CD14-positive monocyte (primary cell): Measurements from ENCODE around the gene TSPAN5. TPM values are rescaled to one million over a fixed set of nuclear protein-coding genes. Genes with fewer than 3 reads are reported as not detected.

Experiments used
- DNase-seq, 3 donors: peaks; one replicate each; pipeline ENCODE4 v3.0.0-alpha.2; 2011 to 2022
- H2AFZ ChIP-seq: 2 replicates; pipeline ENCODE4 v1.6.0; 2012; ENCODE audit warnings: mild to moderate bottlenecking, low read depth, low read length, inconsistent platforms; ENCODE audit not compliant: insufficient read depth, poor library complexity, severe bottlenecking
- H3K27ac ChIP-seq, 2 donors: 1 replicate in 1 of 2; 2 replicates in 1 of 2; pipeline ENCODE4 v1.5.1; 2012 to 2013; ENCODE audit warnings: low read length in 2 of 2, control low read depth in 1 of 2, inconsistent platforms in 1 of 2, low read depth in 1 of 2, mild to moderate bottlenecking in 1 of 2
- H3K27me3 ChIP-seq, 2 donors: one replicate each; pipeline versions ENCODE4 v1.6.0 to v1.6.1; 2011 to 2013; ENCODE audit warnings: low read length in 2 of 2; ENCODE audit not compliant: control insufficient read depth in 2 of 2, insufficient read depth in 2 of 2
- H3K36me3 ChIP-seq, 2 donors: replicated peaks in 1 of 2; 1 replicate in 1 of 2; 2 replicates in 1 of 2; pipeline versions ENCODE4 v1.5.1 to v1.6.1; 2012 to 2013; ENCODE audit warnings: low read length in 2 of 2, control low read depth in 1 of 2, inconsistent platforms in 1 of 2, mild to moderate bottlenecking in 1 of 2; ENCODE audit not compliant: insufficient read depth in 2 of 2, control insufficient read depth in 1 of 2
- H3K4me1 ChIP-seq, 2 donors: 1 replicate in 1 of 2; 2 replicates in 1 of 2; pipeline versions ENCODE4 v1.5.1 to v1.6.1; 2012 to 2013; ENCODE audit warnings: low read length in 2 of 2, control low read depth in 1 of 2, inconsistent platforms in 1 of 2, mild to moderate bottlenecking in 1 of 2, moderate library complexity in 1 of 2; ENCODE audit not compliant: insufficient read depth in 2 of 2, control insufficient read depth in 1 of 2
- H3K4me2 ChIP-seq: replicated peaks from 2 replicates; pipeline ENCODE3; 2012; ENCODE audit warnings: low read length, moderate library complexity, mild to moderate bottlenecking; ENCODE audit not compliant: poor library complexity, severe bottlenecking; ENCODE audit errors: extremely low read depth
- H3K4me3 ChIP-seq, 3 experiments: fragments of 200-600 bp in 1 of 3; sonication (generic) in 1 of 3; replicated peaks in 1 of 3; 1 replicate in 2 of 3; 2 replicates in 1 of 3; pipeline ENCODE4 v1.5.1; 2011 to 2013; ENCODE audit warnings: low read length in 3 of 3, mild to moderate bottlenecking in 3 of 3, control low read depth in 2 of 3, low read depth in 2 of 3, inconsistent platforms in 1 of 3, moderate library complexity in 1 of 3
- H3K79me2 ChIP-seq: 2 replicates; pipeline ENCODE4 v1.6.0; 2012; ENCODE audit warnings: mild to moderate bottlenecking, control low read depth, inconsistent platforms, low read length, moderate library complexity; ENCODE audit not compliant: insufficient read depth
- H3K9ac ChIP-seq: 2 replicates; pipeline ENCODE4 v1.6.0; 2017; ENCODE audit warnings: low read length, mild to moderate bottlenecking; ENCODE audit not compliant: insufficient read depth, poor library complexity, severe bottlenecking
- H3K9me3 ChIP-seq, 2 donors: replicated peaks in 1 of 2; 1 replicate in 1 of 2; 2 replicates in 1 of 2; pipeline versions ENCODE4 v1.5.1 to v1.6.1; 2012 to 2013; ENCODE audit warnings: low read length in 2 of 2, control low read depth in 1 of 2; ENCODE audit not compliant: control insufficient read depth in 1 of 2, insufficient read depth in 1 of 2
- H4K20me1 ChIP-seq: 2 replicates; pipeline ENCODE4 v1.6.0; 2012; ENCODE audit warnings: mild to moderate bottlenecking, low read length, control low read depth, moderate library complexity; ENCODE audit not compliant: insufficient read depth
- H3K27ac Mint-ChIP-seq, 7 donors: one replicate each; pipeline ENCODE4 v1.8.0; 2020; ENCODE audit warnings: mild to moderate bottlenecking in 7 of 7, mixed read lengths in 7 of 7, moderate library complexity in 6 of 7, inconsistent platforms in 2 of 7
- H3K27me3 Mint-ChIP-seq, 3 donors: one replicate each; pipeline ENCODE4 v1.8.0; 2021 to 2022; ENCODE audit warnings: low read depth in 3 of 3, mild to moderate bottlenecking in 3 of 3, mixed read lengths in 3 of 3, moderate library complexity in 3 of 3, inconsistent platforms in 1 of 3
- H3K36me3 Mint-ChIP-seq, 2 donors: one replicate each; pipeline ENCODE4 v1.8.0; 2020; ENCODE audit warnings: mixed read lengths in 2 of 2, inconsistent platforms in 1 of 2, mild to moderate bottlenecking in 1 of 2
- H3K4me1 Mint-ChIP-seq: one replicate; pipeline ENCODE4 v1.8.0; 2020; ENCODE audit warnings: mild to moderate bottlenecking, mixed read lengths
- H3K4me3 Mint-ChIP-seq, 2 donors: one replicate each; pipeline ENCODE4 v1.8.0; 2020; ENCODE audit warnings: mild to moderate bottlenecking in 2 of 2, mixed read lengths in 2 of 2, moderate library complexity in 1 of 2
- H3K9me3 Mint-ChIP-seq, 7 donors: one replicate each; pipeline ENCODE4 v1.8.0; 2020 to 2022; ENCODE audit warnings: mixed read lengths in 7 of 7, mild to moderate bottlenecking in 6 of 7, moderate library complexity in 6 of 7, inconsistent platforms in 2 of 7
- WGBS: methylation state at CpG from one replicate; pipeline ENCODE4 v1.1.5; 2013; ENCODE audit warnings: missing lambda C conversion rate; ENCODE audit not compliant: insufficient coverage; 5-methylcytosine and 5-hydroxymethylcytosine counted together
- intact Hi-C, 2 donors: fragments of 100-400 bp; cut with micrococcal nuclease; formaldehyde crosslinking; loops; one replicate each; pipeline versions ENCODE4 v1.15.0 to v1.15.1; 2023
- polyA plus RNA-seq, 3 donors: library from polyadenylated mRNA; depleted of rRNA in 1 of 3; unstranded in 2 of 3; stranded (reverse) in 1 of 3; fragments of 300-500 nt in 2 of 3; fragments of >200 nt in 1 of 3; fragmentation: Illumina TruSeq in 2 of 3; gene quantifications; 1 replicate in 2 of 3; 2 replicates in 1 of 3; pipeline ENCODE4 v1.2.3, GENCODE V29; 2012 to 2021
- TF ChIP-seq, protein P1 (sequence below): fragments of 200-600 bp; IDR thresholded peaks from one replicate; pipeline ENCODE4 v1.8.0; 2022; ENCODE audit warnings: antibody characterized with exemption, mild to moderate bottlenecking

Gene TSPAN5
- polyA plus RNA-seq, 3 donors = 0.09 to 1.1 (median 0.13) TPM

DNA sequence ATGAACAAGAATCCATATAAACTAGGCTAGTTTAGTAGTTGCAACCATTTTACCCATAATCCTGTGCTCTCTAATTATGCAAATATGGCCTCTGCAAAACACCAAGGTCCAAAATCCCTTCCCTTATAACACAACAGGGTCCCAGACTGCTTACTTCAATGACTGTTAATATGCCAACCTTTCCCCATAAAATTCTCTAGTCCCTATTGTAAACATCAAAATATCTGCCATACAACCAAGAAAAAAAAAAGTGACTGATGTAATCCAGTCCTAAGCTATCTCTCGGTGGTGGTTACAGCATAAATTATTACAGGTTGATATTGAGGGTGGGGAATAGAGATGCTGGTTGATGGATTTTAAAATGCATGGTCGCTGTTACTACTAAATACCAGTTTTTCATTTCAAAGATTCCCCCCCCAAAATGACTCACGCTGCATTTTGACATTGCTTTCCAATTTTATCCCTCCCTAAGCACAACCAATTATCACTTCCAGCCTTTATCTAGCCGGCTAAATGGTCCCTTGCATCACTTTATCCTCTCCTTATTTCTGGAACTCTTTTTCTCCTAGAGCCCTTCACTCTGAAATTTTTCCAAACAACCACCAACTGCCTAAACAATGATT, 44.8 kb downstream of the TSPAN5 start:
- H3K4me1 ChIP-seq = no peaks in the 10 kb centered on the region
- no peak overlapping the region for H3K9ac ChIP-seq
- H3K79me2 ChIP-seq = no peaks in the 10 kb centered on the region
- no peak overlapping the region for H3K4me3 Mint-ChIP-seq
- TF ChIP-seq, protein P1, sequence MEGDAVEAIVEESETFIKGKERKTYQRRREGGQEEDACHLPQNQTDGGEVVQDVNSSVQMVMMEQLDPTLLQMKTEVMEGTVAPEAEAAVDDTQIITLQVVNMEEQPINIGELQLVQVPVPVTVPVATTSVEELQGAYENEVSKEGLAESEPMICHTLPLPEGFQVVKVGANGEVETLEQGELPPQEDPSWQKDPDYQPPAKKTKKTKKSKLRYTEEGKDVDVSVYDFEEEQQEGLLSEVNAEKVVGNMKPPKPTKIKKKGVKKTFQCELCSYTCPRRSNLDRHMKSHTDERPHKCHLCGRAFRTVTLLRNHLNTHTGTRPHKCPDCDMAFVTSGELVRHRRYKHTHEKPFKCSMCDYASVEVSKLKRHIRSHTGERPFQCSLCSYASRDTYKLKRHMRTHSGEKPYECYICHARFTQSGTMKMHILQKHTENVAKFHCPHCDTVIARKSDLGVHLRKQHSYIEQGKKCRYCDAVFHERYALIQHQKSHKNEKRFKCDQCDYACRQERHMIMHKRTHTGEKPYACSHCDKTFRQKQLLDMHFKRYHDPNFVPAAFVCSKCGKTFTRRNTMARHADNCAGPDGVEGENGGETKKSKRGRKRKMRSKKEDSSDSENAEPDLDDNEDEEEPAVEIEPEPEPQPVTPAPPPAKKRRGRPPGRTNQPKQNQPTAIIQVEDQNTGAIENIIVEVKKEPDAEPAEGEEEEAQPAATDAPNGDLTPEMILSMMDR = no peak
- H2AFZ ChIP-seq = no peak overlapping the region
- H3K36me3 ChIP-seq = no peaks in the 10 kb centered on the region
- intact Hi-C loops = no loop called here
- no peaks in the 10 kb centered on the region for H4K20me1 ChIP-seq
- no peaks in the 10 kb centered on the region for H3K27me3 ChIP-seq
- H3K36me3 Mint-ChIP-seq = no peaks in the 10 kb centered on the region
- no peak overlapping the region for H3K4me3 ChIP-seq
- peaks cover 7% of the 10 kb centered on the region for H3K4me1 Mint-ChIP-seq
- H3K27ac ChIP-seq = no peak overlapping the region
- 100% methylated on average over 2 of the region's 4 CpGs for WGBS
- no peak overlapping the region for H3K4me2 ChIP-seq
- H3K27ac Mint-ChIP-seq = no peak overlapping the region
- peaks cover 0 to 4% (median 0%) of the 10 kb centered on the region in 7 donors for H3K9me3 Mint-ChIP-seq
- peaks cover 0 to 5% (median 3%) of the 10 kb centered on the region in 3 donors for H3K27me3 Mint-ChIP-seq
- DNase-seq = no peak
- no peaks in the 10 kb centered on the region for H3K9me3 ChIP-seq

DNA sequence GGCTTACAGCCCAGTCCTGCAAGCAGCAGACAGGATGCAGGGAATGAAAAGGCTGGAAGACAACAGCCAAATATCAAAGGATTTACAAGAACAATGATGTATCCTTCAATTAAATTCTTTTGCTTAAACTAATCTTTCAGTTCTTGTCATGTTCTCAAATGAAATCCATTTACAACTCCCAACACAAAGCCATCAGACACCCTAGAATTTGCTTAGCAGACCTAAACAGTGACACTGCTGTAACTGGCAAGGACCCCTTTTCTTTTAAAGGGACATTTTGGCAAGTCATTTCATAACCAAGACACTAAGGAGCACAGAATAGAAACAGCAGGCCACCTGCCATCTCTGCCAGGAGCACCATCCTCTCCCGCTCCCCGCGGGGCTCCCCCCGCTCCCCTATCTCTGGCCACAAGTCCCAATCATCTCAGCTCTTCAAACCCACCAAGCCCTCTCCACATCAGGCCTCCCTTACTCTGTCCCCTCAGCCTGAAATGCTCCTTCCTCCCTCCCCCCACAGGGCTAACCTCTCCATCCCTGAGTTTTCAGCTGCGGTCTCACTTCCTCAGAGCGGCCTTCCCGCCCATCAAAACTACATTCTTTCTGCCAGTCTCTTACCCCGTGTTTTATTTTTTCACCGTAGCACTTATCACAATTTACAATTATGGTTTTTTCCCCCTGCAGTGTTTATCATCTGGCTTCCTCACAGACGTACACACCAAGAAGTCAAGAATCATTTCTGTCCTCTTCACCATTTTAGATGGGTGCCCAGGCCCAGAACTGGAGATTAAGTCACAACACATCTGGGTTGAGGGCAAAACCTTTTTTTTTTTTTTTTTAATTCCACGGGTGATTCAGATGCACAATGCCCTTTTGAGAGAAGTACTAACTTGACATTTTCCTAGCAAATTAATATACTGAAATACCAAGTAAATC, 45.8 kb downstream of the TSPAN5 start:
- Histone ChIP-seq H4K20me1 (no peaks in the 10 kb centered on the region), H3K9me3 (no peaks in the 10 kb centered on the region), H3K4me2 (no peak overlapping the region), H3K27ac (no peak overlapping the region), H3K4me3 (no peak overlapping the region), H3K36me3 (no peaks in the 10 kb centered on the region), H2AFZ (peak overlapping the region; percentile 8), H3K9ac (no peak overlapping the region), H3K27me3 (no peaks in the 10 kb centered on the region), H3K4me1 (no peaks in the 10 kb centered on the region), H3K79me2 (no peaks in the 10 kb centered on the region)
- 22% methylated on average over 10 of the region's 11 CpGs for WGBS
- H3K27ac Mint-ChIP-seq = no peak overlapping the region
- H3K36me3 Mint-ChIP-seq = no peaks in the 10 kb centered on the region
- peaks cover 7% of the 10 kb centered on the region for H3K4me1 Mint-ChIP-seq
- H3K4me3 Mint-ChIP-seq = no peak overlapping the region
- TF ChIP-seq, protein P1 = no peak
- no peak for DNase-seq
- intact Hi-C loops = no loop called here
- peaks cover 0 to 3% (median 0%) of the 10 kb centered on the region in 7 donors for H3K9me3 Mint-ChIP-seq
- peaks cover 0 to 5% (median 3%) of the 10 kb centered on the region in 3 donors for H3K27me3 Mint-ChIP-seq
